HG02852 (cell line): ENCODE results near the gene RASAL3.
A peak's percentile ranks its signal among the peaks of the same experiment; 100 is the strongest.

Experiments used
- ATAC-seq: cut with Tn5 transposase; IDR thresholded peaks from one replicate; pipeline ENCODE4 v1.9.1; 2021; ENCODE audit warnings: mild to moderate bottlenecking, moderate library complexity; ENCODE audit not compliant: unreplicated experiment

The RASAL3 gene

DNA sequence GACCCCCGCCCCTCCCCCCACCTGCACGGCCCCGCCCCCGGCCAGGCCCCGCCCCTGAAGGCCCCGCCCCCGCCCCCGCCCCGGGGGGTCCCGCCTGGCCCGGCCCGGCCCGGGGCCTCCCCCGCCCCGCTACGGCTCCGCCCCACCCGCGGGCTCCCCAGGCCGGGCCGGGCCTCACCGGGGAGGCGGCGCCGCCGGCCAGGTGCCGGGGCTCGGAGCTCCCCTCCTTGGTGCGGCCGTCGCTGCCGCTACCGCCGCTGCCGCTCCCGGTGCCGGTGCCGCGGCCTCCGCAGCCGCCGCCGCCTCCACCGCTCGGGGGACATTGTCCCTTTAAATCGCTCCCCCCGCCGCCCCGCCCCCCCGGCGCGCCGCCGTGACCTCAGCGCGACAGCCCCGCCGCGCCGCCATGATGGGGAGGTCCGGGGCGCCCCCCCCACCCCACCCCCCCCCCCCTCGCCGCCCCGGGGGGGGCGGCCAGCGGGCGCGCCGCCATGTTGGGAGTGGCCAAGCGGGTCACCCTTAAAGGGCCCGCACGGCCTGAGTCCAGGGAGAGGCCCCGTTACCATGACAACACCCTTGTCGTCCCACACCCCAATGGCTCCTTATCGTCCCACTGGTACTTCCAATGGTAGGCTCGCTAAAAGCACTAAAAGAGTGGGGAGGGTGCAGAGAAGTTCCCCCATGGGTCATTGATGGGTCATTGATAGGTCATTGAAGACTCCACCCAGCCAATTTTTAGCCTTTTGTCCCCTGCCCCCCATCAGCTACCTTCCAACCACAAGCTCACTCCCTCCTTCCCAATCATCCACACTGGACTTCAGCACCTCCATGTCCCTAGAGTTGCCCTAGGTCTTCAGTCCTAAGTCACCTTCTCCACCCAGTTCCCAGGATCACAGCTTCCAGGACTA, 14.5 kb downstream of the RASAL3 start, which contains the start of gene WIZ:
Gene WIZ, minus strand, starts transcription at position 337 of the 908 bp plus-strand sequence. CDS start 1,649 bp downstream, outside the sequence.
- peak; percentile 50 for ATAC-seq

DNA sequence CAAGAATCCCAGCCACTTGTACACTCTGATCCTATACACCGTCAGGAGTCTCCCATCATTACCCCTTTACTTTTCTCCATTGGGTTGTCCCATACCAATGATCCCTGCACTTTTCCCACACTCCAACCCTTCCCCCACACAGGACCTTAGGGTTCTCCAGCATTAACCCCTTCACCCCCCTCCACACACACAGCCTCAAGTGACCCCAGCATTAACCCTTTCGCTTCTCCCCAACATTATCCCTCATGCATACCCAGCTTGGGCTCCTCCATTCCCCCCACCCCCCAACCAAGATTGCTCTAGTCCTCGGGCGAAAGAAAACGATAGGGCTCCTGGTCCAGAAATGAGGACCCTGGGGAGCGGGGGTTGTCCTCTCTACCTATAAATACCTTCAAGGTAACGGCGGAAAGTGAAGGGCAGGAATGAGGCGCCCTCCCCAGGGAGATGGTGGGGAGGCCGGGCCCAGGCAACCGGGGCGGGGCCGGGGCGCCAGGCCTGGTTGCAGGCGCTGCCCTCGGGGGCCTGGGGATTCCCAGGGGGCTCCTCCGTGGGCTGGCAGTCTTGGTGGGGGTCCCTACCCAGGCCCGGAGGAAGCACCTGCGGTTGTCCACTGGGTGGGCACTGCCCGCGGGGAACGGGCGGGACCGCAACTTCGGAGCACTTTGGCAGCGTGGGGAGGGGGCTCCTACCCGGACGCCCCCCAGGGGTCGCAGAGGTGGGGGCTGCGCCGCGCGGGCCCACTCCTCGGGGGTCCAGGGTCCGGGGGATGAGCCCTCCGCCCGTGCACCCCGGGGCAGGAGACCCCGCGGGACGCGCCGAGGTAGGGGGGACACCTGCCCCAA, 15.3 kb downstream of the RASAL3 start:
- peak; percentile 19 for ATAC-seq

DNA sequence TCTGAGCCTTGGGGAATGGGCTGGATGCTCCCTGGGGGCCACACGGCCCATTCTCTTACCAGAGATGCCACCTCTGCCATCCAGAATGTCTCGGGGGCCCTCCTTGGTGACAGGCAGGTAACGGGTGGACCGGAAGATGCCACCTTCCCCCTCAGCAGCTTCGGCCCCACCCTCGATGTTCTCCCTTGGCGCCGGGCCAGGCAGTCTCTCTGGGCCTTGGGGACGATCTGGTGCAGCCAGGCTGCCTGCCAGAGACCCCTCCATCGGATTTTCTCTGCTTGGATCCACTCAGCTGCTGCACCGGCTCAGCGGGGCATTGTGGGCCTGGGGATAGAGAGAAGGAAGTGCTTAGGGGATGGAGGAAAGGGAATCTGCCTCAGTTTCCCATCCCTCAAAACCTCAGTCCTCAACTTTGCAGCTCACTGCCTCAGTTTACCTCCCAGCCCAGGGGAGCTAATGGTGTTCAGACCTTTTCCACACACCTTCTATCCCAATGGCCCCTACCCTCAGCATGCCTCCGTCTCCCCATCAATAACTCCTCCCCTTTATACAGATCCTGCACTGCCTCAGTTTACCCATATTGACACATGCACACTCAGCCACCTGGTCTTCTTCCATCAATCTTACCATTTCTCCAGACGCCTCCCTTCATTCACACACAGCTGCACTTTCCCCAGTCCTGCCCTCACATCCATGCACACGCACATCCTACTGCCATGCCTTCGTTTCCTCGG, 16.1 kb downstream of the RASAL3 start:
- ATAC-seq, result no peak

DNA sequence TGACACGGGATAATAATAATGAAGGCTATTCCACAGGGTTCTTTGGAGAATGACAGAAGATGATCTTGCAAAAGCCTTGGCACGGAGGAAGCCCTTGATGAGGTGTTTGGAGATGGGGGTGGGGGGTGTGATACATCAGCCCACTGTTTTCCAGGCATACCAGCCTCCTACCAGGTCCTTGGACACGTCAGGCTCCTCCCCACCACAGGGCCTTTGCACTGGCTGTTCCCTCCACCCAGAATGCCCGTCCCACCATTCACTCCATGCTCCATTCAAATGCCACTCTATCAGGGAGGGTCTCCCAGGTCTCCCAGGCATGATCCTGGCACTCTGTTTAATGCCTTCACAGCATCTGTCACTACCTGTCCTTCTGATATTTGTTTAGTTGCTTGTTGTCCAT, 17.3 kb downstream of the RASAL3 start:
- no peak for ATAC-seq

DNA sequence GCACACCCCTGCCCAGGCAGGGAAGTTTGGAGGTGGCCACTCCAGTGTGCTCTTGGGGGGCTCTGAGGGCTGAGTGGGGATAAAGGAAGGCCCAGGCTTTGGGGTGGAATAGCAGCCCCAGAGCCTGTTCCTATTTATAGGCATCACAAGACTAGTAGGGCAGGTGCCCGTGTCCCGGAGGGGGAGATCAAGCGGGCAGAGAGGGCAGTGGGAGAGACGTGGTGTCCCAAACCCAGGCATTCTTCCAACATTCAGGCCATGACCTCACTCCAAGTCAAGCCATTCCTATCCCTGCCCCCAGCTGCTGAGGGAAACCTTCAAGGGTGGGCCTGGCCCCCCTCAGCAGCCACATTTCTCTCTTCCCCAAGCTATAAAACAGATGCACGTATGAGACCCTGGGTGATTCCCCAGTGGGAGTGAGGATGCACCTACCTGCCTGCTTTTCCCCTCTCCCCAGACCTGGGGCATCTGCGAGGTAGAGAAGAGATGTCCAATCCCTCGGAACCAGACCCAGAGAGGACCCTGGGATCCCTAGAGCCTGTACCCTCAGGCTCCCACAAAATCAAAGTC, 18.5 kb downstream of the RASAL3 start:
- no peak for ATAC-seq

DNA sequence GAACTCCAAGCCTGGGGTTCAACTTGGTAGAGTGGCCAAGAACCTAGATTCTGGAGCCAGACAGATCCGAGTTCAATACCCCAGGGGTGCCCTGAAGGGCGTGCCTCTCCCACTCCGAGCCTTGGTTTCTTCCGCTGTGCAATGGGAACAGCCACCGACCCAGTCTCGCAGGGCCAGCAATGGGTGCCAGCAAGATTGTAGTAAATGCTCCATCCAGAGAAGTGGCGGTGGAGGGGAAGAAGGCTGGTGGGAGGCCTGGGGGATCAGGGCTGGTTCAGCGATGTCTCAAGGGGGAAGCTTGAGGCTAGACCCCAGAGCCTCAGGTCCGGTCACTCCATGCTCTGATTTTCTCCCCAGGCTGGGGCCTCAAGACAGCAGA, 19.1 kb downstream of the RASAL3 start:
- ATAC-seq, result no peak

DNA sequence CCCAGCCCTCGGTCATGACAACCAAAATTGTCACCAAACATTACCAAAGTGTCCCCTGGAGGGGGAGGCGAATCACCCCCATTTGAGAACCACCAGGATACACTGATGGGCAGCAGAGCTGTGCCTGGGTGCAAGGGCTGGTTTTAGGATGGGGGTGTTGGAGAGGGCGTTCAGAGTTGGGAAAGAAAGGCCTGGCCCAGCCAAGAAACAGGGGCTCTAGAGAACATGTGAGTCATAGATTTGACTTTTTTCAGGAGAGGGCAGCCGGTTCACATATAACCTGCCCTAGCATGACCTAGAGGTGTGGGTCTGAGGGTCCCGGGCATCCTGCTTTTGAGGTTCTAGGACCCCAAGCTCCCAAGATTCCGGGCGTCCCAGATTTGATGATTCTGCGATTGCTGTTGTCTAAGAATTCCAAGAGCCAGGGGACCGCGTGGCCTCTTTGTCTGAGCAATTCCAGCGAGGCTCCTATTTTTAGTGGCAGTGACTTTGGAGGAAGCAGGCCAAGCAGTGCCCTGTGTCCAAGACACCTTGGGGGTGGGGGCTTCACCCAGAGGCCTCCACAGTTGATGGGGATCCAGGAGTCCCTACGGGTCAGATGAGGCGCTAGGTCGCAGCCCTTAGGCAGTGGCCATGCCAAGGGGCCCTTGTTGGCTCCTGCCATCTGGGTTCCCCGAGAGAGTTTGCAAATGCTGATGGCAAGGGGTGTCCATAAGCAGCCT, 19.7 kb downstream of the RASAL3 start:
- ATAC-seq, result no peak

DNA sequence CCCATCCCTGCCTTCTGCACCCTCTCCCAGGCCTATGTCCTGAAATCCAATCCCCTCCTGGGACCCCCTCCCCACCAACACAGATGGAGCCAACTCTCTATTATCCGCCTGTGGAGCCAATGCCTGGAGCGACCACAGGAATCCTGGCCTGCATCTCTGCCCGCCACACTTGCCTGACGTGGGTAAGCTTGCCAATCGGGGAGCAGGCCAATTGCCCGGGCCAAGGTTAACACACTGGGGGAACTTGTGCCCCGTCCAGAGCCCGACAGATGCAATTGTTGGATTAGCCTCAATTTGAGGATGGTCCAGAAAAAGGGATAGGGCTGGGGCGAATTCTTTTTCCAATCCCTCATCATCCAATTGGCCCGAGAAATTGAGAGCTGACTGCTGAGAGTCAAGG, 20.5 kb downstream of the RASAL3 start:
- no peak for ATAC-seq

DNA sequence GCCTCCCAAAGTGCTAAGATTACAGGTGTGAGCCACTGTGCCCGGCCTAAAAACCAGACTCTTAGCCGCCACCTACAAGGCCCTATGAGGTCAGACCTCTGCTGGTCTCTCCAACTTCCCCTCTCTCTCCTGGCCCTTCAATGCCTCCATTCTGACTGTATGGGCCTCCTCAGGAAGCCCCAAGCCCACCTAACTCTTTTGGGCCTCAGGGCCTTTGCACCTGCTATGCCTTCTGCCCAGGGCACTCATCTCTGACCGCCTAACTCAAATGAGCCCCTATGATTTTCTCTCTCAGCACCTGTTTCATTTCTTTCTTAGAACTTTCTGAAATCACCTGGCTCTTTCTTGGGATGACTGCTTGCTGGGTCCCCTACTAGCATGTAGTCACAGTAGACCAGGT, 21.0 kb downstream of the RASAL3 start:
- ATAC-seq, result no peak

DNA sequence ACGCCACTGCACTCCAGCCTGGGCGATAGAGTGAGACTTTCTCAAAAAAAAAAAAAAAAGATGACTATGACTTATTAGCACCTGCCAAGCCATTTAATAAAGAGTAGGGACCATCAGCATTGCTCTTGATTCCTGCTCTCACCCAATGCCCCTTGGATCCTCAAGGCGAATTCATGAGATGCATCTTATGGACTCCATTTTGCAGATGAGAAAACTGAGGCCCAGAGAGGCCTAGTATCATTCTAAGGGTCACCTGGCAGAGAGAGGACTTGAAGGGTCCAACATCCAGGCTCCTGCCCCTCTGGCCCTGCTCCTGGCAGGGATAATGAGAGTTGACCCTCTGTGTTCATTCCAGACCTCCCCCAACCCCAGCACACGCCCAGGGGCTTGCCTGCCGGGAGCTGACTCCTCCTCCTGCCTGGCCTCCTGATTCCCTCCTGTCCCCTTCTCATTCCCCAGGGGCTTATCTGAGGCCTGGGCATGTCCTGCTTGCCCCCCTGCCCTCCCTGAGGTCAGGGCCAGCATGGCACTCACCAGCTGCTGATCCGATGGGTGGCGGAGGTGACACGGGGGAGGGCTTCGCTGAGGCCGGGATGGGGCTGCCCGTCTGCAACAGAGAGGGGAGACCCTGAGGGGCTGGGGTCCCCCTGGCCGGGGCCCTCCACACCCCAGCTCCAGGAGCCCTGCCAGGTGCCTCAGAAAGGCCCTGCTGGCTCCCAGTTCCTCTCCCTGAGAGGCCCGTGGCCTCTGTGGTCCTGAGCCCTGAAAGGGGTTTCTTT, 22.0 kb downstream of the RASAL3 start:
- ATAC-seq, result no peak

DNA sequence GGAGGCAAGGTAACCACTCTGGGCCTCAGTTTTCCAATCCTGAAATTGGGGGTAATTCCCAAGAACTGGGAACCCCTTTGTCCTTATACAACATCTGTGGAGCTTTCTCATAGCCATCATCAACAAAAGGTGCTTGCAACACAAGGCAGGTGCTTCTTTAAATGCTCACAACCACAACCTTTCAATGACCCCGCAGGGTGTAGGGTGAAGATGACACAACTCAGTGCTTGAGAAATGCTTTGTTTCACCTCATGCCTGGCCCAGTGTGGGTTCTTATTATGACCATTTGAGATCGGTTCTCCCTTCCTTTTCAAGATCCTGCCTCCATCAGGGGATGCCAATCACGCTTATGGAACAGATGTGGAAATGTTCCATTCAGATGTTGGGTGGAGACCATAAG, 23.0 kb downstream of the RASAL3 start:
- ATAC-seq, result no peak

DNA sequence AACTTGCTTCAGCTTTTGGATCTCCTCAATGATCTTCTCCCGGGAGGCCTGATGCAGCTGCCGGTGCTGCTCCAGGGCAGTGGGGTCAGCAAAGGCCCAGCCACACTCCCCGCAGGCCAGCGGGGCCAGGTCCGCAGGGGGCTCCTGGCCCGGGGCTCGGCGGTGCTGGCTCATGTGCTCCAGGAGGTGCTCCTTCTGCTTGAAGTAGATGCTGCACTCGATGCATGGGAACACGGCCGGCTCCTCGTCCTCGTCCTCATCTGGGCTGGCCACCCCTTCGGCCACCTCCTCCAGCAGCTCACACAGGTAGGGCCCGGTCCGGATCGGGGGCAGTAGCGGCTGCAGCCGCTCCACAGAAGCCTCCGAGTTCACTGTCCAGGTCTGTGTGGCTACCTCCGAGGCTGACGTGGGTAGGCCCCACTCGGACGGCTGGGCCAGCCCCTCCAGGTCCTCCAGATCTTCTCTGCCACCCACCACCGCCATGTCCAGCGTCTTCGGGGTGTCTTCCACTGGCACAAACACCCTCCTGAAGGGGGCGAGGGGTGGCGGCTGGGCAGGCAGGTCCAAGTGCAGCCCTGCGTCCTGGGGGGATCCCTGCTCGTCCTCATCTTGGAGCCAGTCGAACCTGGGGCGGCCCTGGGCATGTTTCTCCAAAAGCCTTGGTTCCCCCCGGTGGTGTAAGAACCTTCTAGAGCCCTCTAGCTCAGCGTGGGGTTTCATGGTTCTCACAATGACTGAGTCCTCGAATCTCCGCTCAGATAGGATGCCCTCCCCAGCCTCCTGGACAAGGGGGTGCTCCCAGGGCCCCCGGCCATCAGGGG, 24.3 kb downstream of the RASAL3 start:
- no peak for ATAC-seq

DNA sequence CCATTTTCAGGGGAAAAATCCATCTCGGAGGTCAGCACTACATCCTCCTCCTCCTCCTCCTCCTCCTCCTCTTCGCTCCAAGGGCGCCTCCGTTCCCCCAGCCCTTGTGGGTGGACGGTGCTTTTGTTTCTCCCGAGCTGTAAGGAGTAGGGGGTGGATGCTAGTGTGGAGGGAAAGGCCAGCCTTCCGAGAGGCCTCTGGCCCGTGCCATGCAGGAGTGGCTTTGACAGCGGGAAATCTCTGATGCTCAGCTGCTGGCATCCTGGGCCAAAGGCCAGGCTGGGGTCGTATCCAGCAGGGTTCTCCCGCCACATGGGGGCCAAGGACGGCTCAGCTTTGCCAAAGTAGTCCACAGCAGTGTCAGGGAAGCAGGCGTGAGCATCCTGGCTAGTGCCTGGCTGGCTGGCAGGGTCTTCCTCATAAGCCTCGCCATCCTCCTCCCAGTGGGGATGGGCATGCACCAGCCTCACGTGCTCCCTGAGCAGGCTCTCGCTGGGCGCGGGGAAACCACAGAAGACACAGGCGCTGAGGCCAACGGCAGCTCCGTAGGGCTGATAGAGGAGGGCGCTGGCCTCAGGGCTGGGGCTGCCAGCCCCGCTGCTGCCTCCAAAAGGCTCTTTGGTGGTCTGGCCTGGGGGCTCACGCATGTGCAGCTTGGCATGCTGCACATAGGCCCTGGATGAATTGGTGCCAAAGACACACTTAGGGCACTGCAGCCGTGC, 25.1 kb downstream of the RASAL3 start:
- no peak for ATAC-seq

DNA sequence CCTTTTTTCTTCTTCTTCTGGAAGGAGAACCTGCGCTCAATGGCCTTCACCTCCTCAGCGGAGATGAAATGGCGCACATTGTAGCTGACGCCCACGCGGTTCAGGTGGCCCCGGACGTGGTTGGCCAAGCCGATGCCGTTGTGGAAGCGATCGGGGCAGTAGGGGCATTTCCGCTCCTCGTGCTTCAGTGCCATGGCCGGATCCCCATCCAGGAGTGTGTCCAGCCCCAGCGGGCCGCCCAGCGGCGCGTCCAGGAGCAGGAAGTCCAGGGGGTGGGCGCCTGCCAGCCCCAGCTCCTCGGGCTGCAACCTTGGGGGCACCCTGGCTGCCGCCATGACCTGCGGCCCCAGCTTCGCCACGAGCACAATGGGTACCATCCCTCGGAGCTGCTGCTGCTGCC, 25.8 kb downstream of the RASAL3 start:
- no peak for ATAC-seq

DNA sequence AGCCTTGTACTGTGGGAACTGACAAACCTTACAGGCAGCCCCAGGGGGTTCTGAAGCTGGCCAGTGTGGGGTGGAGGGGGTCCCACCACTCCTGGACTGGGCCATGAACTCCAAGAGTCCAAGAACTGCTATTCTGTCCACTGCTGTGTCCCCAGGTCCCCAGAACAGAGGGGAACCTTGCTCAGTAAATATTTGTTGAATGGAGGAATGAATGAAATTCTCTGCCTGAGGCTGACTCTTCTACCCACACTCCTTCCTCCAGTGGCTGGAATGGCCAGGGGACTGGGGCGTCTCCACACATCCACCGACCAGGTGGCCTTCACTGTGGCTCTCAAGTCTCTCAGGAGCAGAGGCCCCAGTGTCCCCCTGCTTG, 26.2 kb downstream of the RASAL3 start:
- no peak for ATAC-seq

DNA sequence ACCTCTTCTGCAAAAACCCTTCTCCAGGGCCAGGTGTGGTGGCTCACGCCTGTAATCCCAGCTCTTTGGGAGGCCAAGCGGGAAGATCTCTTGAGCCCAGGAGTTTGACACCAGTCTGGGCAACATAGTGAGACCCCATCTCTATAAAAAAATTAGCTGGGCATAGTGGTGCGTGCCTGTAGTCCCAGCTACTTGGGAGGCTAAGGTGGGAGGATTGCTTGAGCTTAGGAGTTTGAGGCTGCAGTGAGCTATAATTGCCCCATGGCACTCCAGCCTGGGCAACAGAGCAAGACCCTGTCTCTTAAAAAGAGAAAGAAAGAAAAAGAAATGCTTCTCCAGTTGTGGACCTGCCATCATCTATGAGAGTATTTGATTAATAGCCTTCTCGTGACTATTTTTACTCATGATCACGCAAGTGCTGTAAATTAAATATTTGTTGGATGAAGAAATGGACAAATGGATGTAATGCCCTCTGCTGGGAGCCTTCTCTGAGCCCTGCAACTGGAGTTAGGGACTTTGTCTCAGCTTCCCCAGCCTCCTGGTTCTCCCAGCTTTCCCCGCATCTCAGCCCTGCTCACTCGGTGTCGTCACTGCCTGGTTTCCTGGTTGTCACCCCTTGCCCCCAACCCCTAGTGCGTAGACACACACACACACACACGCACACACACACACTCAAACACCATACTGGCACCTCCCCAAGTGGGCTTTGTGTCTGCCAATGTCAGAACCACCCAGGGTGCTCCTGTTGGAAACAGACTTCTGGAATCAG, 26.8 kb downstream of the RASAL3 start:
- ATAC-seq, result no peak

DNA sequence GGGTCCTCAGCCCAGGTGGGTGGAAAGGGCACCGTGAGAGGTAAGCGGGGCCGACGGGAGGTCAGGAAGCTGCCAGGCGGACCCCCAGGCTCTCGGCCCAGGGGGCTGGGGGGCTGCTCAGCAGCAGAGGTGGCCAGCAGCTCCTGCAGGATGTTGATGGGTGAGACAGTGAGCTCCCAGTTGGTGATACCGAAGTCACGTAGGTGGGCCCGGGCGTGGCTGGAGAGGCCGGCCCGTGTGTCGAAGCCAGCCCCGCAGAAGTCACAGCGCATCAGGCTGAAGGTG, 27.6 kb downstream of the RASAL3 start:
- no peak for ATAC-seq
